ENCODE data around the gene ARID1B.

Gene ARID1B

DNA sequence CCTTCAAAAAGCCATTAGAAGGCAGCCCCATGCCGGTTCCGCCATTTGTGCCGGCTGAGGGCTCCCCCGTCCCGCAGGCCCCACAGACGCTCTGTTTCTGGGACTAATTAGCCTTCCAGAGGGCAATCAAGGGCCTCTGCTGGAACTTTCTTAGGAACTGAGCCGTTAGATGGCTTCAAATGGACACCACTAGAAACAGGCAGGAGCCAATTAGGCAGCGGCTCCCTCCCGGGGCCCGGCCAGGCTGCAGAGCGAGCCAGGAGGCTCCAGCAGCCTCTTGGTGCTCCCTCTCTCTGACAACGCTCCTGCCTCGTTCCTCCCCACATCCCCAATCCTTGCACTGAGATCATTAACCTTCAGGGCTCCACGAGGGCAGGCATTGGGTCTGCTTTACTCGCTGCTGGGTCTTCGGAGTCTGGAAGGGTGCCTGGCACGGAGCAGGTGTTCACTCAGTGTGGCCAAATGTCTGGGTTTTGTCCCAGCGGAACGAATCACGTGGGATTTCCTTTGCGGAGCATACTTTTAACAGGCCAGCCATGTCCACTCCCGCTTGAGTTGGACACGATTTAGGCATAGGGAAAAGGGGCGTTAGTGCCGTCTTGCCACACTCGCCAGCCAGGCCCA lies 447.9 kb downstream of the ARID1B start:
- TF ChIP-seq FOXP2 (optimal IDR thresholded peaks at IDR 0.05; ENCODE audit: borderline replicate concordance, extremely low read depth, extremely low read length, insufficient read depth) (no peak), TAF1 (IDR thresholded peaks at IDR 0.05; ENCODE audit: borderline replicate concordance, insufficient read depth, low read length) (no peak), POLR2AphosphoS5 (IDR thresholded peaks at IDR 0.05; ENCODE audit: low read depth, low read length) (no peak), SIN3A (IDR thresholded peaks at IDR 0.05; ENCODE audit: borderline replicate concordance, insufficient read depth, low read length) (no peak)
- TF ChIP-seq, protein P1, sequence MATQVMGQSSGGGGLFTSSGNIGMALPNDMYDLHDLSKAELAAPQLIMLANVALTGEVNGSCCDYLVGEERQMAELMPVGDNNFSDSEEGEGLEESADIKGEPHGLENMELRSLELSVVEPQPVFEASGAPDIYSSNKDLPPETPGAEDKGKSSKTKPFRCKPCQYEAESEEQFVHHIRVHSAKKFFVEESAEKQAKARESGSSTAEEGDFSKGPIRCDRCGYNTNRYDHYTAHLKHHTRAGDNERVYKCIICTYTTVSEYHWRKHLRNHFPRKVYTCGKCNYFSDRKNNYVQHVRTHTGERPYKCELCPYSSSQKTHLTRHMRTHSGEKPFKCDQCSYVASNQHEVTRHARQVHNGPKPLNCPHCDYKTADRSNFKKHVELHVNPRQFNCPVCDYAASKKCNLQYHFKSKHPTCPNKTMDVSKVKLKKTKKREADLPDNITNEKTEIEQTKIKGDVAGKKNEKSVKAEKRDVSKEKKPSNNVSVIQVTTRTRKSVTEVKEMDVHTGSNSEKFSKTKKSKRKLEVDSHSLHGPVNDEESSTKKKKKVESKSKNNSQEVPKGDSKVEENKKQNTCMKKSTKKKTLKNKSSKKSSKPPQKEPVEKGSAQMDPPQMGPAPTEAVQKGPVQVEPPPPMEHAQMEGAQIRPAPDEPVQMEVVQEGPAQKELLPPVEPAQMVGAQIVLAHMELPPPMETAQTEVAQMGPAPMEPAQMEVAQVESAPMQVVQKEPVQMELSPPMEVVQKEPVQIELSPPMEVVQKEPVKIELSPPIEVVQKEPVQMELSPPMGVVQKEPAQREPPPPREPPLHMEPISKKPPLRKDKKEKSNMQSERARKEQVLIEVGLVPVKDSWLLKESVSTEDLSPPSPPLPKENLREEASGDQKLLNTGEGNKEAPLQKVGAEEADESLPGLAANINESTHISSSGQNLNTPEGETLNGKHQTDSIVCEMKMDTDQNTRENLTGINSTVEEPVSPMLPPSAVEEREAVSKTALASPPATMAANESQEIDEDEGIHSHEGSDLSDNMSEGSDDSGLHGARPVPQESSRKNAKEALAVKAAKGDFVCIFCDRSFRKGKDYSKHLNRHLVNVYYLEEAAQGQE (IDR thresholded peaks at IDR 0.05; ENCODE audit: insufficient read depth in 1 of 2, low read depth in 2 of 2, low read length in 2 of 2): no peak

DNA sequence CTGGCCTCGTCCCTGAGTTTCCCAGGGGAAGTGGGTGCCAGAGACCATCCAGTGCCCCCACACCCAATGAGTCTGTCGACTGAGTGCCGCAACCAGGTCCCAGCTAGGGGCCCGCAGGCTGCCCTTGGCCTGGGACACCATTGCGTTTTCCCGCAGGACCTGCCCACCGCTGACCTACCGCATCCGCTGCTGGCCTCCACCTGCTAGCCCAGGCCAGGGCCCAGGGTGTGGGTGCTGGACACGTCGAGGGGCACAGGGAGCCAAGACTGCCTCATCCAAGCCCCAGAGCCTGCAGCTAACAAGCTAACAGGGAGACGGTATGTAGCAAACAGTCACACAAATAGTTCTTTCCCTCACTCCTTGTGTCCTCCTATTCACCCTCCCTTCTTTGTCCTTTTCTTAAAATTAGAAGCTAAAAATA lies 448.4 kb downstream of the ARID1B start:
- TF ChIP-seq FOXP2 (optimal IDR thresholded peaks at IDR 0.05; ENCODE audit: borderline replicate concordance, extremely low read depth, extremely low read length, insufficient read depth): no peak
- no peak for TF ChIP-seq POLR2AphosphoS5 (IDR thresholded peaks at IDR 0.05; ENCODE audit: low read depth, low read length)
- TF ChIP-seq, protein P1 (IDR thresholded peaks at IDR 0.05; ENCODE audit: insufficient read depth in 1 of 2, low read depth in 2 of 2, low read length in 2 of 2): no peak
- TF ChIP-seq TAF1 (IDR thresholded peaks at IDR 0.05; ENCODE audit: borderline replicate concordance, insufficient read depth, low read length): no peak
- TF ChIP-seq SIN3A (IDR thresholded peaks at IDR 0.05; ENCODE audit: borderline replicate concordance, insufficient read depth, low read length): no peak

DNA sequence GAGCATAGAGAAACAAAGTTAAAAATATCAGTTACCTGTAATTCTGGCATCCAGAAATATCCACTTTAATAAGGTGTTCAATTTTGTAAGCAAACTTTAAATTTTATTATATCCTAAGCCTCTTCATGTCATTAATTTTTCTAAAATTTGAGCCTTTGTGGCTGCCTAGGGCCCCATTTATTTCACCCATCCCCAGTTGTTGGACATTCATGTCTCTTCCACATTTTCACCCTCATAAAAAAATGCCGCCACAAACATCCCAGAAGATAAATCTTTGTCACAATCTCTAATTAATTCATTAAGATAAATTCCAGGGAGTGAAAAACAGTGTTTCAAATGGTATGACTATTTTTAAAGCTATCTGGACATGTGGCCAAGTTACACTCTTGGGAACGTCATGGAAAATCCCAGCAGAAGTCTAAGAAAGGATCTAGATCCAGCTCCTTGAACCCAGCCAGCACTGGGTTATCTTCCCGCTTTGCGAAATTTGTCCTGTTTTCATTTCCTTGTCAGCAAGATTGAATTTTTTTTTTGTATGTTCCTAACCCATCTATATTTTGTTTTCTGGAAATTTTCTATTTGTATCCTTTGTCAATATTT lies 448.9 kb downstream of the ARID1B start:
- no peak for TF ChIP-seq FOXP2 (optimal IDR thresholded peaks at IDR 0.05; ENCODE audit: borderline replicate concordance, extremely low read depth, extremely low read length, insufficient read depth)
- TF ChIP-seq, protein P1 (IDR thresholded peaks at IDR 0.05; ENCODE audit: insufficient read depth in 1 of 2, low read depth in 2 of 2, low read length in 2 of 2): no peak
- TF ChIP-seq POLR2AphosphoS5 (IDR thresholded peaks at IDR 0.05; ENCODE audit: low read depth, low read length): no peak
- no peak for TF ChIP-seq SIN3A (IDR thresholded peaks at IDR 0.05; ENCODE audit: borderline replicate concordance, insufficient read depth, low read length)
- TF ChIP-seq TAF1 (IDR thresholded peaks at IDR 0.05; ENCODE audit: borderline replicate concordance, insufficient read depth, low read length): no peak

DNA sequence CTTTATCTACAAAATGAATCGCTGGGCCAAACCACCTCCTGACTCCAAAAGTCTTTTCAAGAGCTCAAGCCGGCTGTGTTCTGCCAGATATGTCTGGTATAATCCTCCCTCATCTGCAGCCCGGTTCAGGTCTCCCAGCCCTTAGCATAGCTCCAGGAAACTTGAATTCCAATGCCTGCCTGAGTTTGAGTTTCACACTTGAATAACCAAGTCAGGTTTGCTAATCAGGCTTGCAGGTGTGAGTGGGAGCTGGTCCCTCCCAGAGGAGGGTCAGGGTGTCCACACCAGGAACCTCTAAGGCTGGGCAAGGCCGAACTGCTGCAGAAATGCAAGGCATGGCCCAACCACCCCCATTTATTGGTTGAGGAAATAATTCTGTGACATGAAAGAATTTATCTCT lies 449.6 kb downstream of the ARID1B start:
- TF ChIP-seq SIN3A (IDR thresholded peaks at IDR 0.05; ENCODE audit: borderline replicate concordance, insufficient read depth, low read length): no peak
- no peak for TF ChIP-seq POLR2AphosphoS5 (IDR thresholded peaks at IDR 0.05; ENCODE audit: low read depth, low read length)
- TF ChIP-seq FOXP2 (optimal IDR thresholded peaks at IDR 0.05; ENCODE audit: borderline replicate concordance, extremely low read depth, extremely low read length, insufficient read depth): no peak
- TF ChIP-seq TAF1 (IDR thresholded peaks at IDR 0.05; ENCODE audit: borderline replicate concordance, insufficient read depth, low read length): no peak

DNA sequence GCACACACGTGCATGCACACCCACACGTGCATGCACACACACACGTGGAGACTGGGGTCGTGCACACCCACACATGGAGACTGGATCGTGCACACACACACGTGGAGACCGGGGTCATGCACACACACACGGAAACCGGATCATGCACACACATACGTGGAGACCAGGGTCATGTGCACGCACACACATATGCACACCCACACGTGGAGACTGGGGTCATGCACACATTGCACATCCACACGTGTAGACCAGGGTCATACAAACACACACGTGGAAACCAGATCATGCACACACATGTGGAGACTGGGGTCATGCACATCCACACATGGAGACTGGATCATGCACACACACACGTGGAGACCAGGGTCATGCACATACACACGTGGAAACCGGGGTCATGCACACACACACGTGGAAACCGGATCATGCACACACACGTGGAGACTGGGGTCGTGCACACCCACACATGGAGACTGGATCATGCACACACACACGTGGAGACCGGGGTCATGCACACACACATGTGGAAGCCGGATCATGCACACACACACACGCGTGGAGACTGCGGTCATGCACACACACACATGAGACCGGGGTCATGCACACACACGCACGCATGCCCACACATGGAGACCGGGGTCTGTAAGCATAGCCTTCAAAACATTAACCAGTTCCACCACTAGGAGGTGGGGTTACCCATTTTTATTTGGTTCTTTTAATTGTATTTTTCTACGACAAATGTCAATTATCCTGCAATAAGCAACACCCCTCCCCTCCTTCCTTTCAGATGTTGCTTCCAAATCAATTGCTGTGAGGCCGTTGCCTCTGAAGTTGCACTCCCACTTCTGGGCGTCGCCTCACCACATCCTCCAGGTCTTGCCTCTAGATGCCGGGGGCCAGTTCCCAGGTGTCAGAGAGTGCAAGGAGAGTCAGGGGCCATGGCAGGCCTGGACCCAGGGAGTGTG lies 450.3 kb downstream of the ARID1B start:
- TF ChIP-seq FOXP2 (optimal IDR thresholded peaks at IDR 0.05; ENCODE audit: borderline replicate concordance, extremely low read depth, extremely low read length, insufficient read depth) (no peak), POLR2AphosphoS5 (IDR thresholded peaks at IDR 0.05; ENCODE audit: low read depth, low read length) (no peak), TAF1 (IDR thresholded peaks at IDR 0.05; ENCODE audit: borderline replicate concordance, insufficient read depth, low read length) (no peak), SIN3A (IDR thresholded peaks at IDR 0.05; ENCODE audit: borderline replicate concordance, insufficient read depth, low read length) (no peak)
- TF ChIP-seq, protein P1 (IDR thresholded peaks at IDR 0.05; ENCODE audit: insufficient read depth in 1 of 2, low read depth in 2 of 2, low read length in 2 of 2): no peak
